HG02885 (cell line): Measurements from ENCODE around the gene MAST4.
A peak's percentile ranks its signal among the peaks of the same experiment; 100 is the strongest.
"Not testable (repeated sequence)": the region's sequence is repeated elsewhere in the genome, so short reads cannot be mapped to it uniquely, and the experiment has no call there.

Experiments
- ATAC-seq: cut with Tn5 transposase; IDR thresholded peaks from one replicate; pipeline ENCODE4 v1.9.1; 2021; ENCODE audit warnings: mild to moderate bottlenecking; ENCODE audit not compliant: unreplicated experiment, poor library complexity

Gene MAST4

GRCh38 chr5:66796305-66797292, 200.4 kb downstream of the MAST4 start:
- ATAC-seq: no peak

GRCh38 chr5:66802941-66803340, 206.7 kb downstream of the MAST4 start:
- no peak for ATAC-seq

- no peak for ATAC-seq
Measured at GRCh38 chr5:66805514-66806430, 209.6 kb downstream of the MAST4 start.

- no peak for ATAC-seq
Measured at GRCh38 chr5:66807743-66808142, 211.6 kb downstream of the MAST4 start.

GRCh38 chr5:66808663-66809062, 212.5 kb downstream of the MAST4 start:
- no peak for ATAC-seq

- ATAC-seq: no peak
Measured at GRCh38 chr5:66810151-66810550, 214.0 kb downstream of the MAST4 start.

GRCh38 chr5:66810848-66811261, 214.7 kb downstream of the MAST4 start:
- no peak for ATAC-seq

- no peak for ATAC-seq
Measured at GRCh38 chr5:66812291-66812690, 216.1 kb downstream of the MAST4 start.

GRCh38 chr5:66813306-66813705, 217.1 kb downstream of the MAST4 start:
- ATAC-seq: no peak

GRCh38 chr5:66814146-66814991, 218.2 kb downstream of the MAST4 start:
- ATAC-seq: peak; percentile 76

- ATAC-seq: no peak
Measured at GRCh38 chr5:66818304-66818934, 222.2 kb downstream of the MAST4 start.

GRCh38 chr5:66818935-66819328, 222.7 kb downstream of the MAST4 start:
- no peak for ATAC-seq

GRCh38 chr5:66820630-66821207, 224.5 kb downstream of the MAST4 start:
- ATAC-seq: no peak

- ATAC-seq: no peak
Measured at GRCh38 chr5:66821688-66822429, 225.7 kb downstream of the MAST4 start.

GRCh38 chr5:66822906-66823305, 226.7 kb downstream of the MAST4 start:
- not testable (repeated sequence) for ATAC-seq

GRCh38 chr5:66824476-66824875, 228.3 kb downstream of the MAST4 start:
- no peak for ATAC-seq

GRCh38 chr5:66826263-66826662, 230.1 kb downstream of the MAST4 start:
- no peak for ATAC-seq

- ATAC-seq: no peak
Measured at GRCh38 chr5:66826696-66827095, 230.5 kb downstream of the MAST4 start.
